Fibroblast of villous mesenchyme (primary cell): Measurements from ENCODE around the gene EIF4E2. TPM values are rescaled to one million over a fixed set of nuclear protein-coding genes. Genes with fewer than 3 reads are reported as not detected.
A peak's percentile ranks its signal among the peaks of the same experiment; 100 is the strongest.

Experiments
- DNase-seq: peaks from one replicate; pipeline ENCODE4 v3.0.0-alpha.2; 2010; ENCODE audit warnings: low read depth
- H3K4me3 ChIP-seq: 2 replicates; pipeline ENCODE4 v1.5.1; 2011; ENCODE audit warnings: low read depth, mild to moderate bottlenecking, low read length
- total RNA-seq: library from RNA; depleted of rRNA; stranded (reverse); fragments of >200 nt; gene quantifications from 2 replicates; pipeline ENCODE4 v1.2.3, GENCODE V29; 2012
- TF ChIP-seq, protein P1 (sequence below): IDR thresholded peaks from 2 replicates; pipeline ENCODE4 v1.5.1; 2012; ENCODE audit warnings: low read depth, mild to moderate bottlenecking, low read length; ENCODE audit not compliant: insufficient read depth

The EIF4E2 gene, protein sequence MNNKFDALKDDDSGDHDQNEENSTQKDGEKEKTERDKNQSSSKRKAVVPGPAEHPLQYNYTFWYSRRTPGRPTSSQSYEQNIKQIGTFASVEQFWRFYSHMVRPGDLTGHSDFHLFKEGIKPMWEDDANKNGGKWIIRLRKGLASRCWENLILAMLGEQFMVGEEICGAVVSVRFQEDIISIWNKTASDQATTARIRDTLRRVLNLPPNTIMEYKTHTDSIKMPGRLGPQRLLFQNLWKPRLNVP
- 74.7 and 76.3 TPM in 2 replicates for total RNA-seq

DNA sequence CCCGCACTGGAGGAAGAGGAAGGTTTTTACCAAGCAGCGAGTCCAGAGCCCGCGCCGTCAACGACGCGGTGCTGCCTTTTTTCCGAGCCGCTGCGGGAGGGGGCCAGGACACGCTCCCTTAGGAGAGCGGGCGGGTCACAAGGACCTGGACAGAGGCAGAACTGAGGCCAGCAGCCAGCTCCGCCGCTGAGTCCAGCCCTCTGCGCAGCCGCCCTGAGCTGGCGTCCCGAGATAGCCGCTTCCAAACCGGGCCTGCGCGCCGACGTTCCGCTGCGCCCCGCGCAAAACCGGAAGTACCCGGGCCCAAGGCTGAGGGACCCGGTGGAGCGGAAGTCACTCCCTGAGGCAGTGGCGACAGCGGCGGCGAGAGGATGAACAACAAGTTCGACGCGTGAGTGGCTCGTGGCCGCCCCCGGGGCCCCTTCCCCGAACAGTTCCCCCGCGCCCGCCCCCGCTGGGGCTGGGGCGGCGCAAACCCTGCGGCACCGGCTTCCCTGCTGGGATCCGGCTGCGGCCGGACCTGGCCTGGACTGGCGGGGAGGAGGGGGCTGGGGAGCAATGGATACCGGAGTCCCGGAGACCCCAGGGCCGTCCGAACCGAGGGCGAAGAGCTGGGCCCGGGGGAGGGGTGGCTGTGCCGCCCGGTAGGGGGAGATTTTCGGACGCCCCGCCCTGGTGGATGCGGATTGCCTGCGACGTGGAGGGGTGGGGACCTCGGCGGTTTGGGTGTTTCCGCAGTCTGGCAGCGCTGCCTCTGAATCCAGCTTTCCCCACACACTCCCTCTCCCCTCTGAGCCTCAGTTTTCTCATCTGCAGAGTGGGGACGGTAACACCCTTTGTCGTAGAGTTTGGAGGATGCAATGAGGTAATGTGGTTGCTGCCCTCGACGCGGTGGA is at the start of gene EIF4E2, which contains the start of gene TIGD1:
TSS of gene EIF4E2 (plus strand) at position 336 of the 896 bp plus-strand sequence. CDS start at position 372, 36 bp downstream.
TSS of gene TIGD1 (minus strand) at position 204 of the 896 bp plus-strand sequence. CDS start 675 bp downstream, outside the sequence.
- H3K4me3 ChIP-seq, result peak within 1 kb of the TSS; percentile 91
- DNase-seq, result peak; percentile 95
- TF ChIP-seq, protein P1, sequence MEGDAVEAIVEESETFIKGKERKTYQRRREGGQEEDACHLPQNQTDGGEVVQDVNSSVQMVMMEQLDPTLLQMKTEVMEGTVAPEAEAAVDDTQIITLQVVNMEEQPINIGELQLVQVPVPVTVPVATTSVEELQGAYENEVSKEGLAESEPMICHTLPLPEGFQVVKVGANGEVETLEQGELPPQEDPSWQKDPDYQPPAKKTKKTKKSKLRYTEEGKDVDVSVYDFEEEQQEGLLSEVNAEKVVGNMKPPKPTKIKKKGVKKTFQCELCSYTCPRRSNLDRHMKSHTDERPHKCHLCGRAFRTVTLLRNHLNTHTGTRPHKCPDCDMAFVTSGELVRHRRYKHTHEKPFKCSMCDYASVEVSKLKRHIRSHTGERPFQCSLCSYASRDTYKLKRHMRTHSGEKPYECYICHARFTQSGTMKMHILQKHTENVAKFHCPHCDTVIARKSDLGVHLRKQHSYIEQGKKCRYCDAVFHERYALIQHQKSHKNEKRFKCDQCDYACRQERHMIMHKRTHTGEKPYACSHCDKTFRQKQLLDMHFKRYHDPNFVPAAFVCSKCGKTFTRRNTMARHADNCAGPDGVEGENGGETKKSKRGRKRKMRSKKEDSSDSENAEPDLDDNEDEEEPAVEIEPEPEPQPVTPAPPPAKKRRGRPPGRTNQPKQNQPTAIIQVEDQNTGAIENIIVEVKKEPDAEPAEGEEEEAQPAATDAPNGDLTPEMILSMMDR, result peak; percentile 35

DNA sequence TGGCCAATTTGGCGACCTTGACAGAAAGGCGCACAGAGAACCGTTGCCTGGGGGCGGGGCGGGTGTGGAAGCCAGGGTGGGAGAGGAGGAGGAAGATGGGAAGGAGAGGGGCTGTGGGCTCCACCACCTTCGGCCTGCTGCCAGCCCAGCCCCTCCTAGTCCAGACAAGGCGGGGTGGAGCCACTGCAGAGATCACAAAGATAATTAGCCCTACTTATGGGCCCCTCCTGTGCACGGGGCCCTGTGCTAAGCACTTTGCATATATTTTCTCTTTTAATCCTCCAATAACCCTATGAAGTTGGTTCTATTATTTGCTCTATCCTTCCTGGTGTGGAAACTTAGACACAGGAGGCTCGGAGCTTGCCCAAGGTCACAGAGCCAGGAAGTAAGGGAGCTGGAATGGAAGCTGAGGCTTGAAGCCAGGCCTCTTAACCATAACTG is 49.1 kb upstream of the EIF4E2 start:
- TF ChIP-seq, protein P1, result no peak
- DNase-seq, result no peak
- H3K4me3 ChIP-seq, result no peak overlapping the region

DNA sequence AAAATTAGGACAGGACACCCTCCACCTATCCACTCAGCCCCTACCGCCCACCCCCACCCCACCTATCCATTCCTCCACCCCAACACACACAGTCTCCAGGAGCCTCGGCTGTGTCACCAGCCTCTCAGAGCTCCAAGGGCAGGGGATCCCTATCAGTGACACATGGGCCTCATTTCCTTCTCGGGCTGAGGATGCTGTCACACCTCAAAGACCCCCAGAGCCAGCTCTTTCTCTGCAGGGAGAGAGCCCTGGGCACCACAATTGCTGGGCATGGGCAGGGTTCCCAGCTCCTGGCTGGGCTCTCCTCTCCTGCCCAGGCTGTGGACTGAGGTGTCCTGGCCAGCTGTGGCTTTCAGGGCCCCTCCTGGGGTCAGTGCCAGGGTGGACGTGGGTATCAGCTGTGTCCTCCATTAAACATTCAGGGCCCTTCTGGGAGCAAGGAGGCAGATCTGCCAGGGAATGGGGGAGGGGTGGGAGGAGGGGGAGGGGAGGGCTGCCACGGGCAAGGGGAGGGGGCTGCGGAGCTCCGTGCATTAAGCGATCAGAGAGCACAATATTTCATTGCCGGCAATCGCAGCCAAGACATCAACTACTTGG is 48.6 kb upstream of the EIF4E2 start:
- TF ChIP-seq, protein P1, result no peak
- no peak for DNase-seq
- no peak overlapping the region for H3K4me3 ChIP-seq

DNA sequence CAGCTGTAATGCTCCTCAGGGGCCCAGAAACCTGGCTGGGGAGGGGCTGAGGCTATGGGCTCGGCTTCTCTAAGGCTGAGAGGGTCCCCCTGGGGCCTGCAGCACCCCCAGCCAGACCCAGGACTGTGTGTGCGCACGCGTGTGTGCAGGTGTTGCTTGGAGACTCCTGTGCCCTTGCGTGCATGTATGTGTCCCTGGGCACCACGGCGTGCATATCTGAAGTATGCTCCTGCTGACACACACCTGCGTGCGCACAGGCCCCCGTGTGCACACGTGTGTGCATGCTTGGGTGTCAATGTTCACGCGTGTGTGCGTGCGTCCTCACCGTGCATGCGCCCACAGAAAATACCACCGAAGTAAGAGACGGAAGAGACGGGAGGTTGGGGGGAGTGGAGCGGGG is 48.0 kb upstream of the EIF4E2 start:
- no peak for DNase-seq
- TF ChIP-seq, protein P1, result no peak
- H3K4me3 ChIP-seq, result no peak overlapping the region

DNA sequence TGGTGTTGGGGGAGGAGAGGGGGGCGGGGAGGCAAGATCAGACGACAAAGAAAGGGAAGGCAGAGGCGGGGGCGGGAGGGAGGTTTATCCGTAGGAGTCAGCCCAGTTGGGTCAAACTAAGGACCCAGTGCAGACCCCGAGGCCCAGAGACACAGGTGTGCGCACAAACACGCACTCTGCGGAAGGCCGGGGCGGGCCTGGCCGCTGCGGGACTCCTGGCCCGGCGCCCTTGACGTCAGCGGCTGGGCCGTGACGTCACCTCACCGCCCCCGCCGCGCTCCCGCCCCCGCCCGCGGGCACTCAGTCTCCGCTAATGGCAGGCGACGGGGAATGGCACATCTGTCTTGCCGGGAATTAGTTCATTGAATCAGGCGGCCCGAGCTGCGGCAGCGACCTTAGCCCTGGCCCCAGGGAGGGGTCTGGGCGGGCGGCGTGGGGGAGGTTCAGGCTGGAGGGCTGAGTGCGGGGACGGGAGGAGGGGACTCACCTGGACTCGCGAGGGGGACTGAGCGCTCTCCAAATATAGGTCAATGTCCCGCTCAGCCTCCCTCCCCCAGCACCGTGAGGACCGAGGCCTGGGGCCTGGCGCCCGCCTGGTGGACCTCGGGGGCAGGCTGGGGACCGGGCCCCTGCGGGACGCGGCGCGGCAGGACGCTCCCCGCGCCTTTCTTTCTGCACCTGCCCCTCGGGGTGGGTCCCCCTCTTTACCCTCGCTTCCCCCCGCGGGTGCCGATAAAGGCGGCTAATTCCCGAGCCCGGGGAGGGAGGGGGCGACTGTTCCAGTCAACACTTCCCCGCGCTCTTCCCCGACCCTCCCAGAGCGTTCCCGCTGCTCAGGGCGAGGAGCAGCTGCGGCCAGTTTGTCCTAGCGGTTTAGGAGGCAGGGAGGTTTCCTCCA is 47.3 kb upstream of the EIF4E2 start:
- TF ChIP-seq, protein P1, result no peak
- DNase-seq, result peak; percentile 29

More for the DNA sequence above, 47.3 kb upstream of the EIF4E2 start:
- H3K4me3 ChIP-seq, result peak overlapping the region; percentile 9
